GM21529 (cell line): Measurements from ENCODE around the gene CHST12.
A peak's percentile ranks its signal among the peaks of the same experiment; 100 is the strongest.

ENCODE experiments used
- ATAC-seq: cut with Tn5 transposase; IDR thresholded peaks from one replicate; pipeline ENCODE4 v1.9.1; 2021; ENCODE audit not compliant: unreplicated experiment

CHST12 gene

GRCh38 chr7:2403014-2403717 is at the start of gene CHST12:
Gene CHST12 (plus strand): TSS chr7:2403611. CDS start chr7:2432640, 29,029 bp downstream.
- ATAC-seq, result peak; percentile 38

GRCh38 chr7:2353936-2354185 is 49.5 kb upstream of the CHST12 start:
- peak; percentile 56 for ATAC-seq

- peak; percentile 80 for ATAC-seq
Measured at GRCh38 chr7:2354186-2354938, 49.0 kb upstream of the CHST12 start, which contains the start of gene EIF3B. Gene EIF3B (plus strand): TSS chr7:2354827. CDS start chr7:2354922, 95 bp downstream.

- ATAC-seq, result peak; percentile 12
Measured at GRCh38 chr7:2354939-2355704, 48.3 kb upstream of the CHST12 start.

GRCh38 chr7:2355705-2356008 is 47.8 kb upstream of the CHST12 start:
- ATAC-seq, result no peak

- ATAC-seq, result no peak
Measured at GRCh38 chr7:2357165-2357564, 46.2 kb upstream of the CHST12 start.

GRCh38 chr7:2357571-2357970 is 45.8 kb upstream of the CHST12 start:
- ATAC-seq, result no peak

GRCh38 chr7:2358968-2359527 is 44.4 kb upstream of the CHST12 start:
- no peak for ATAC-seq

GRCh38 chr7:2359610-2360009 is 43.8 kb upstream of the CHST12 start:
- ATAC-seq, result no peak

GRCh38 chr7:2360796-2361195 is 42.6 kb upstream of the CHST12 start:
- no peak for ATAC-seq

- ATAC-seq, result no peak
Measured at GRCh38 chr7:2362385-2363088, 40.9 kb upstream of the CHST12 start.

- ATAC-seq, result no peak
Measured at GRCh38 chr7:2369139-2369538, 34.3 kb upstream of the CHST12 start.

GRCh38 chr7:2371329-2371728 is 32.1 kb upstream of the CHST12 start:
- no peak for ATAC-seq

GRCh38 chr7:2372724-2373123 is 30.7 kb upstream of the CHST12 start:
- no peak for ATAC-seq

- no peak for ATAC-seq
Measured at GRCh38 chr7:2373124-2373556, 30.3 kb upstream of the CHST12 start.

GRCh38 chr7:2373646-2374045 is 29.8 kb upstream of the CHST12 start:
- ATAC-seq, result no peak

- ATAC-seq, result no peak
Measured at GRCh38 chr7:2374401-2374800, 29.0 kb upstream of the CHST12 start.

- no peak for ATAC-seq
Measured at GRCh38 chr7:2374830-2375728, 28.3 kb upstream of the CHST12 start.

GRCh38 chr7:2376351-2377154 is 26.9 kb upstream of the CHST12 start:
- no peak for ATAC-seq
